ENCODE data around the gene ERICH6.

DNA sequence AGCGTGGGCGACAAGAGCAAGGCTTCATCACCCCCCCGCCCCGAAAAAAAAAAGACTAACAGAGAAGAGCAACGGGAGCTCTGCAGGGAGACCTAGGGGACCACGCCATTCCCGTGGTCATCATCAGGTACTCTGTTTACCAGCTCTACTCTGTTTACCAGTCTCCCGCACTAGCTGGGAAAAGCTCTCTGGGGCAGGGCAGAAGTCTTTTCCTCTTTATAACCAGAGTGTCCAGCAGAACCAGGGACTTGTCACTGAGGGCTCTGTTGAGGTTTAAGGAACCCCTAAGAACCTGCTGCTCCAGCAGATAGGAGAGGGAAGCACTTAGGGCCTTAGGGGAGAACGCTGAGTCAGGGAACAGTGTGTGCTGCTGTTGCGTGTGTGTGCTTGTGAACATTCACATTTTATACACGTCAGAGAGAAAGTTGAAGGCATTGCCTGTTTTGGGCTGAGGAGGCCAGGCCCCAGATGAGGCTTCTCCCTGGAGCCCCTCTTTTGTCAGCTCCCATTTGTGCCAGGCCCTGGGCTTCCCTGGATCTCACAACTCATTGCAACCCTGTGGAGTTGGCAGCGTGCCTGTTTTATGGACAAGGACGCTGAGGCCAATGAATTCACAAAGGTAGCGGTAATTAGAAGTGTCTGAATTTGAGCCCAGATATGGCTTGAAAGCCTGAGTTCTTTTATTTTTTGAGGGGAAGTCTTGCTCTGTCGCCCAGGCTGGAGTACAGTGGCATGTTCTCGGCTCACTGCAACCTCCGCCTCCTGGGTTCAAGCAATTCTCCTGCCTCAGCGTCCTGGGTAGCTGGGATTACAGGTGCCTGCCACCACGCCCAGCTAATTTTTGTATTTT lies 24.2 kb upstream of the ERICH6 start:
- TF ChIP-seq ZFP30 (CRISPR knock-in tag; IDR thresholded peaks at IDR 0.05) = no peak
- TF ChIP-seq ZFP3 (CRISPR knock-in tag; IDR thresholded peaks at IDR 0.05) = no peak
- TF ChIP-seq, protein P1, sequence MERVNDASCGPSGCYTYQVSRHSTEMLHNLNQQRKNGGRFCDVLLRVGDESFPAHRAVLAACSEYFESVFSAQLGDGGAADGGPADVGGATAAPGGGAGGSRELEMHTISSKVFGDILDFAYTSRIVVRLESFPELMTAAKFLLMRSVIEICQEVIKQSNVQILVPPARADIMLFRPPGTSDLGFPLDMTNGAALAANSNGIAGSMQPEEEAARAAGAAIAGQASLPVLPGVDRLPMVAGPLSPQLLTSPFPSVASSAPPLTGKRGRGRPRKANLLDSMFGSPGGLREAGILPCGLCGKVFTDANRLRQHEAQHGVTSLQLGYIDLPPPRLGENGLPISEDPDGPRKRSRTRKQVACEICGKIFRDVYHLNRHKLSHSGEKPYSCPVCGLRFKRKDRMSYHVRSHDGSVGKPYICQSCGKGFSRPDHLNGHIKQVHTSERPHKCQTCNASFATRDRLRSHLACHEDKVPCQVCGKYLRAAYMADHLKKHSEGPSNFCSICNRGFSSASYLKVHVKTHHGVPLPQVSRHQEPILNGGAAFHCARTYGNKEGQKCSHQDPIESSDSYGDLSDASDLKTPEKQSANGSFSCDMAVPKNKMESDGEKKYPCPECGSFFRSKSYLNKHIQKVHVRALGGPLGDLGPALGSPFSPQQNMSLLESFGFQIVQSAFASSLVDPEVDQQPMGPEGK (CRISPR knock-in tag; IDR thresholded peaks at IDR 0.05; ENCODE audit: borderline replicate concordance) = no peak
- no peak for TF ChIP-seq ARNTL (CRISPR knock-in tag; IDR thresholded peaks at IDR 0.05; ENCODE audit: borderline replicate concordance, low read depth)
- no peak for TF ChIP-seq ZNF565 (CRISPR knock-in tag; conservative IDR thresholded peaks at IDR 0.05; ENCODE audit: low read depth)
- no peak for TF ChIP-seq ZC3H10 (CRISPR knock-in tag; IDR thresholded peaks at IDR 0.05)
- TF ChIP-seq ZNF8 (CRISPR knock-in tag; IDR thresholded peaks at IDR 0.05) = no peak
- TF ChIP-seq, protein P2, sequence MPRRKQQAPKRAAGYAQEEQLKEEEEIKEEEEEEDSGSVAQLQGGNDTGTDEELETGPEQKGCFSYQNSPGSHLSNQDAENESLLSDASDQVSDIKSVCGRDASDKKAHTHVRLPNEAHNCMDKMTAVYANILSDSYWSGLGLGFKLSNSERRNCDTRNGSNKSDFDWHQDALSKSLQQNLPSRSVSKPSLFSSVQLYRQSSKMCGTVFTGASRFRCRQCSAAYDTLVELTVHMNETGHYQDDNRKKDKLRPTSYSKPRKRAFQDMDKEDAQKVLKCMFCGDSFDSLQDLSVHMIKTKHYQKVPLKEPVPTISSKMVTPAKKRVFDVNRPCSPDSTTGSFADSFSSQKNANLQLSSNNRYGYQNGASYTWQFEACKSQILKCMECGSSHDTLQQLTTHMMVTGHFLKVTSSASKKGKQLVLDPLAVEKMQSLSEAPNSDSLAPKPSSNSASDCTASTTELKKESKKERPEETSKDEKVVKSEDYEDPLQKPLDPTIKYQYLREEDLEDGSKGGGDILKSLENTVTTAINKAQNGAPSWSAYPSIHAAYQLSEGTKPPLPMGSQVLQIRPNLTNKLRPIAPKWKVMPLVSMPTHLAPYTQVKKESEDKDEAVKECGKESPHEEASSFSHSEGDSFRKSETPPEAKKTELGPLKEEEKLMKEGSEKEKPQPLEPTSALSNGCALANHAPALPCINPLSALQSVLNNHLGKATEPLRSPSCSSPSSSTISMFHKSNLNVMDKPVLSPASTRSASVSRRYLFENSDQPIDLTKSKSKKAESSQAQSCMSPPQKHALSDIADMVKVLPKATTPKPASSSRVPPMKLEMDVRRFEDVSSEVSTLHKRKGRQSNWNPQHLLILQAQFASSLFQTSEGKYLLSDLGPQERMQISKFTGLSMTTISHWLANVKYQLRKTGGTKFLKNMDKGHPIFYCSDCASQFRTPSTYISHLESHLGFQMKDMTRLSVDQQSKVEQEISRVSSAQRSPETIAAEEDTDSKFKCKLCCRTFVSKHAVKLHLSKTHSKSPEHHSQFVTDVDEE (CRISPR knock-in tag; IDR thresholded peaks at IDR 0.05) = no peak
- TF ChIP-seq OSR1 (CRISPR knock-in tag; IDR thresholded peaks at IDR 0.05) = no peak

All from SK-N-SH treated with all-trans-retinoic acid at 6 μM for 48 hours (cell line).